BLaER1 treated with 17β-estradiol and CSF1 and Interleukin-3, amounts not matched to agents 10 nM and 100 nM (cell line): ENCODE results near the gene RBM38.
A peak's percentile ranks its signal among the peaks of the same experiment; 100 is the strongest.

ENCODE experiments used
- H3K27ac ChIP-seq, 11 experiments: shearing (Covaris generic); formaldehyde crosslinking; 2 replicates each; pipeline ENCODE4 v1.8.1; 2022
- H3K27me3 ChIP-seq, 11 experiments: shearing (Covaris generic); formaldehyde crosslinking; 2 replicates each; pipeline ENCODE4 v1.8.1; 2022
- H3K36me3 ChIP-seq, 11 experiments: shearing (Covaris generic); formaldehyde crosslinking; 2 replicates each; pipeline ENCODE4 v1.8.1; 2022
- H3K4me1 ChIP-seq, 10 experiments: shearing (Covaris generic); formaldehyde crosslinking; 2 replicates each; pipeline ENCODE4 v1.8.1; 2022
- H3K4me2 ChIP-seq, 11 experiments: shearing (Covaris generic); formaldehyde crosslinking; 2 replicates each; pipeline ENCODE4 v1.8.1; 2022
- H3K4me3 ChIP-seq, 10 experiments: shearing (Covaris generic); formaldehyde crosslinking; 2 replicates each; pipeline ENCODE4 v1.8.1; 2022
- H3K9ac ChIP-seq, 11 experiments: shearing (Covaris generic); formaldehyde crosslinking; 2 replicates each; pipeline ENCODE4 v1.8.1; 2022
- H3K9me3 ChIP-seq, 11 experiments: shearing (Covaris generic); formaldehyde crosslinking; replicated peaks in 1 of 11; 2 replicates each; pipeline ENCODE4 v1.8.1; 2022
- H4K20me1 ChIP-seq, 11 experiments: shearing (Covaris generic); formaldehyde crosslinking; 2 replicates each; pipeline ENCODE4 v1.8.1; 2022
- Cebpa-rat ChIP-seq, 11 experiments: shearing (Covaris generic); IDR thresholded peaks; 2 replicates each; pipeline ENCODE4 v1.8.1; 2022

RBM38 gene

GRCh38 chr20:57420571-57421252 is 29.5 kb downstream of the RBM38 start:
- H4K20me1 ChIP-seq = no peaks in the 10 kb centered on the region
- H3K9ac ChIP-seq = peak overlapping the region in 9 of 11 experiments; percentile 18 to 88 (median 61); a peak in 15 of 22 replicates
- peak overlapping the region in 9 of 11 experiments; percentile 25 to 100 (median 98); a peak in 17 of 22 replicates for H3K27ac ChIP-seq
- peaks cover 51 to 92% (median 84%) of the 10 kb centered on the region in 10 experiments for H3K4me1 ChIP-seq
- no peak for TF ChIP-seq Cebpa-rat (IDR thresholded peaks at IDR 0.05)
- no peaks in the 10 kb centered on the region for H3K9me3 ChIP-seq
- H3K4me2 ChIP-seq = peak overlapping the region; percentile 59 to 96 (median 85)
- no peak overlapping the region for H3K4me3 ChIP-seq
- H3K27me3 ChIP-seq = no peaks in the 10 kb centered on the region
- no peaks in the 10 kb centered on the region for H3K36me3 ChIP-seq

- TF ChIP-seq Cebpa-rat (IDR thresholded peaks at IDR 0.05) = no peak
- no peaks in the 10 kb centered on the region for H3K36me3 ChIP-seq
- no peaks in the 10 kb centered on the region for H4K20me1 ChIP-seq
- H3K27me3 ChIP-seq = no peaks in the 10 kb centered on the region
- H3K9me3 ChIP-seq = no peaks in the 10 kb centered on the region
- H3K27ac ChIP-seq = peak overlapping the region in 9 of 11 experiments; percentile 25 to 100 (median 98); a peak in 17 of 22 replicates
- peak overlapping the region in 9 of 11 experiments; percentile 8 to 88 (median 61); a peak in 16 of 22 replicates for H3K9ac ChIP-seq
- H3K4me3 ChIP-seq = no peak overlapping the region
- peak overlapping the region; percentile 59 to 96 (median 85) for H3K4me2 ChIP-seq
- peaks cover 59 to 92% (median 84%) of the 10 kb centered on the region in 10 experiments for H3K4me1 ChIP-seq
These were observed 30.3 kb downstream of the RBM38 start for GRCh38 chr20:57421253-57422220.

- Histone ChIP-seq H3K4me2 (peak overlapping the region in 10 of 11 experiments; percentile 59 to 96 (median 86); a peak in 19 of 22 replicates), H3K4me1 (peaks cover 57 to 92% (median 85%) of the 10 kb centered on the region in 10 experiments), H3K4me3 (no peak overlapping the region), H3K9me3 (no peaks in the 10 kb centered on the region), H3K9ac (peak overlapping the region in 8 of 11 experiments; percentile 8 to 88 (median 66); a peak in 13 of 22 replicates), H4K20me1 (no peaks in the 10 kb centered on the region), H3K27me3 (no peaks in the 10 kb centered on the region), H3K36me3 (no peaks in the 10 kb centered on the region), H3K27ac (peak overlapping the region in 9 of 11 experiments; percentile 90 to 100 (median 98); a peak in 17 of 22 replicates)
- no peak for TF ChIP-seq Cebpa-rat (IDR thresholded peaks at IDR 0.05)
These were observed 31.1 kb downstream of the RBM38 start for GRCh38 chr20:57422254-57422653.

- Histone ChIP-seq H3K4me2 (peak overlapping the region; percentile 75 to 97 (median 90)), H3K36me3 (no peaks in the 10 kb centered on the region), H4K20me1 (no peaks in the 10 kb centered on the region), H3K9ac (peak overlapping the region; percentile 32 to 91 (median 84); a peak in 21 of 22 replicates), H3K27me3 (no peaks in the 10 kb centered on the region), H3K27ac (peak overlapping the region; percentile 38 to 100 (median 97); a peak in 21 of 22 replicates), H3K4me1 (peaks cover 83 to 100% (median 98%) of the 10 kb centered on the region in 10 experiments), H3K9me3 (peaks cover 0 to 6% (median 0%) of the 10 kb centered on the region in 11 experiments; a peak in 1 of 22 replicates), H3K4me3 (peak overlapping the region in 7 of 10 experiments; percentile 8 to 54 (median 25); a peak in 10 of 20 replicates)
- TF ChIP-seq Cebpa-rat (IDR thresholded peaks at IDR 0.05) = peak in 9 of 11 experiments; percentile 78 to 100 (median 99); a peak in 17 of 22 replicates
These were observed 34.2 kb downstream of the RBM38 start for GRCh38 chr20:57425150-57426013.

GRCh38 chr20:57426271-57426689 is 35.1 kb downstream of the RBM38 start:
- H3K4me1 ChIP-seq = peaks cover 83 to 100% (median 98%) of the 10 kb centered on the region in 10 experiments
- peak overlapping the region in 4 of 10 experiments; percentile 1 to 26 (median 6); a peak in 2 of 20 replicates for H3K4me3 ChIP-seq
- H3K9me3 ChIP-seq = peaks cover 0 to 6% (median 0%) of the 10 kb centered on the region in 11 experiments; a peak in 1 of 22 replicates
- no peak for TF ChIP-seq Cebpa-rat (IDR thresholded peaks at IDR 0.05)
- no peaks in the 10 kb centered on the region for H4K20me1 ChIP-seq
- H3K9ac ChIP-seq = peak overlapping the region in 10 of 11 experiments; percentile 36 to 91 (median 86); a peak in 19 of 22 replicates
- H3K27ac ChIP-seq = peak overlapping the region in 10 of 11 experiments; percentile 44 to 100 (median 98); a peak in 19 of 22 replicates
- no peaks in the 10 kb centered on the region for H3K36me3 ChIP-seq
- H3K4me2 ChIP-seq = peak overlapping the region; percentile 74 to 97 (median 90)
- no peaks in the 10 kb centered on the region for H3K27me3 ChIP-seq

- peak overlapping the region; percentile 74 to 97 (median 90) for H3K4me2 ChIP-seq
- H3K36me3 ChIP-seq = no peaks in the 10 kb centered on the region
- no peaks in the 10 kb centered on the region for H3K27me3 ChIP-seq
- H3K9me3 ChIP-seq = peaks cover 0 to 6% (median 0%) of the 10 kb centered on the region in 11 experiments; a peak in 1 of 22 replicates
- peaks cover 86 to 100% (median 98%) of the 10 kb centered on the region in 10 experiments for H3K4me1 ChIP-seq
- peak overlapping the region in 3 of 10 experiments; percentile 1 to 22 (median 10); a peak in 2 of 20 replicates for H3K4me3 ChIP-seq
- TF ChIP-seq Cebpa-rat (IDR thresholded peaks at IDR 0.05) = no peak
- H3K9ac ChIP-seq = peak overlapping the region in 10 of 11 experiments; percentile 36 to 91 (median 86); a peak in 18 of 22 replicates
- no peaks in the 10 kb centered on the region for H4K20me1 ChIP-seq
- peak overlapping the region in 10 of 11 experiments; percentile 44 to 100 (median 98); a peak in 19 of 22 replicates for H3K27ac ChIP-seq
These were observed 35.6 kb downstream of the RBM38 start for GRCh38 chr20:57426831-57427230.

GRCh38 chr20:57428324-57429158 is 37.3 kb downstream of the RBM38 start:
- Histone ChIP-seq H3K9me3 (peaks cover 0 to 6% (median 0%) of the 10 kb centered on the region in 11 experiments; a peak in 1 of 22 replicates), H3K27ac (peak overlapping the region in 10 of 11 experiments; percentile 56 to 100 (median 98); a peak in 20 of 22 replicates), H3K9ac (peak overlapping the region in 10 of 11 experiments; percentile 54 to 91 (median 86); a peak in 20 of 22 replicates), H3K4me1 (peaks cover 95 to 100% (median 98%) of the 10 kb centered on the region in 10 experiments), H3K27me3 (no peaks in the 10 kb centered on the region), H3K4me3 (peak overlapping the region in 2 of 10 experiments; percentile 1 to 4; a peak in 2 of 20 replicates), H3K4me2 (peak overlapping the region; percentile 74 to 97 (median 90)), H3K36me3 (no peaks in the 10 kb centered on the region), H4K20me1 (no peaks in the 10 kb centered on the region)
- TF ChIP-seq Cebpa-rat (IDR thresholded peaks at IDR 0.05) = no peak
